WERI-Rb-1 (cell line): ENCODE data around the gene GFOD2.

ENCODE experiments used
- DNase-seq: peaks from one replicate; pipeline ENCODE4 v3.0.0-alpha.2; 2020
- H3K27ac ChIP-seq: fragments of 250-450 bp; sonication (Bioruptor Pico); 2 replicates; pipeline ENCODE4 v1.5.1; 2020; ENCODE audit warnings: mild to moderate bottlenecking, moderate library complexity
- H3K27me3 ChIP-seq: fragments of 250-450 bp; sonication (Bioruptor Pico); 2 replicates; pipeline ENCODE4 v1.5.1; 2021; ENCODE audit warnings: mild to moderate bottlenecking, low read depth, moderate library complexity; ENCODE audit not compliant: insufficient read depth, severe bottlenecking
- H3K36me3 ChIP-seq: fragments of 250-450 bp; sonication (Bioruptor Pico); 2 replicates; pipeline ENCODE4 v1.5.1; 2020; ENCODE audit warnings: mild to moderate bottlenecking, moderate library complexity
- H3K4me3 ChIP-seq: 2 replicates; pipeline ENCODE4 v1.5.1; 2011; ENCODE audit warnings: low read depth, mild to moderate bottlenecking, control low read depth, low read length
- H3K9me3 ChIP-seq: fragments of 250-450 bp; sonication (Bioruptor Pico); 2 replicates; pipeline ENCODE4 v1.5.1; 2021; ENCODE audit warnings: mild to moderate bottlenecking, moderate library complexity; ENCODE audit not compliant: severe bottlenecking
- CTCF ChIP-seq: IDR thresholded peaks from 2 replicates; pipeline ENCODE4 v1.5.1; 2011; ENCODE audit warnings: low read depth, mild to moderate bottlenecking, control low read depth, inconsistent platforms, low read length

GFOD2 gene

GRCh38 chr16:67719048-67719777, at the start of gene GFOD2:
TSS of gene GFOD2 (minus strand) at chr16:67719316. CDS start at chr16:67685715, 33,601 bp downstream.
- DNase-seq: peak; percentile 97
- peak within 1 kb of the TSS; percentile 88 for H3K4me3 ChIP-seq
- H3K27ac ChIP-seq: peak within 1 kb of the TSS; percentile 77

GRCh38 chr16:67767953-67768352, 48.8 kb upstream of the GFOD2 start:
- peaks cover 21% of the 10 kb centered on the region for H3K36me3 ChIP-seq
- DNase-seq: no peak
- no peak overlapping the region for H3K4me3 ChIP-seq
- no peaks in the 10 kb centered on the region for H3K27me3 ChIP-seq
- no peaks in the 10 kb centered on the region for H3K9me3 ChIP-seq
- no peak overlapping the region for H3K27ac ChIP-seq
- no peak for TF ChIP-seq CTCF

More at GRCh38 chr16:67719048-67719777, at the start of gene GFOD2:
- no peak for TF ChIP-seq CTCF
- Histone ChIP-seq H3K27me3 (no peaks in the 10 kb centered on the region), H3K36me3 (peaks cover 10% of the 10 kb centered on the region), H3K9me3 (no peaks in the 10 kb centered on the region)

GRCh38 chr16:67766291-67766690, 47.2 kb upstream of the GFOD2 start:
- DNase-seq: no peak
- no peaks in the 10 kb centered on the region for H3K27me3 ChIP-seq
- no peak for TF ChIP-seq CTCF
- H3K36me3 ChIP-seq: peaks cover 22% of the 10 kb centered on the region
- H3K9me3 ChIP-seq: no peaks in the 10 kb centered on the region
- H3K27ac ChIP-seq: no peak overlapping the region
- no peak overlapping the region for H3K4me3 ChIP-seq

- Histone ChIP-seq H3K36me3 (peaks cover 12% of the 10 kb centered on the region), H3K27me3 (no peaks in the 10 kb centered on the region)
- DNase-seq: no peak
Measured at GRCh38 chr16:67764158-67764667, 45.1 kb upstream of the GFOD2 start.

GRCh38 chr16:67763066-67763465, 44.0 kb upstream of the GFOD2 start:
- no peak for TF ChIP-seq CTCF
- no peaks in the 10 kb centered on the region for H3K9me3 ChIP-seq
- no peaks in the 10 kb centered on the region for H3K27me3 ChIP-seq
- H3K4me3 ChIP-seq: no peak overlapping the region
- H3K27ac ChIP-seq: 0 out of 2 replicates have a peak overlapping the region, but pooled peaks have one; percentile 12
- peak; percentile 24 for DNase-seq
- peaks cover 5% of the 10 kb centered on the region for H3K36me3 ChIP-seq

More at GRCh38 chr16:67764158-67764667, 45.1 kb upstream of the GFOD2 start:
- Histone ChIP-seq H3K4me3 (no peak overlapping the region), H3K27ac (no peak overlapping the region), H3K9me3 (no peaks in the 10 kb centered on the region)
- TF ChIP-seq CTCF: no peak

GRCh38 chr16:67762385-67762784, 43.3 kb upstream of the GFOD2 start:
- peaks cover 5% of the 10 kb centered on the region for H3K36me3 ChIP-seq
- H3K27me3 ChIP-seq: no peaks in the 10 kb centered on the region
- no peak for DNase-seq
- H3K4me3 ChIP-seq: no peak overlapping the region
- no peaks in the 10 kb centered on the region for H3K9me3 ChIP-seq
- no peak overlapping the region for H3K27ac ChIP-seq
- no peak for TF ChIP-seq CTCF
